Gastroesophageal sphincter (tissue), 4 donors: Measurements from ENCODE around the gene REPIN1. TPM values are rescaled to one million over a fixed set of nuclear protein-coding genes. Genes with fewer than 3 reads are reported as not detected.

Experiments
- ATAC-seq: fragments of 150-250 bp; one replicate; pipeline ENCODE4 v1.9.1; 2016; ENCODE audit warnings: mild to moderate bottlenecking, moderate library complexity
- H3K27ac ChIP-seq, 4 donors: fragments of 200-600 bp; sonication (generic) in 3 of 4; 1 replicate in 3 of 4; 2 replicates in 1 of 4; pipeline ENCODE4 v1.5.1; 2016 to 2019
- H3K27me3 ChIP-seq: fragments of 200-600 bp; sonication (generic); one replicate; pipeline ENCODE4 v1.5.1; 2019
- H3K36me3 ChIP-seq, 2 donors: fragments of 200-600 bp; sonication (generic); one replicate each; pipeline ENCODE4 v1.5.1; 2019; ENCODE audit warnings: control low read depth in 1 of 2
- H3K4me1 ChIP-seq, 3 donors: fragments of 200-600 bp; sonication (generic); 1 replicate in 2 of 3; 2 replicates in 1 of 3; pipeline ENCODE4 v1.5.1; 2016 to 2019; ENCODE audit warnings: control low read depth in 2 of 3
- H3K4me3 ChIP-seq, 2 donors: fragments of 200-600 bp; sonication (generic); one replicate each; pipeline ENCODE4 v1.5.1; 2019; ENCODE audit warnings: mild to moderate bottlenecking in 1 of 2, moderate library complexity in 1 of 2
- H3K9me3 ChIP-seq, 3 donors: fragments of 200-600 bp; sonication (generic); one replicate each; pipeline ENCODE4 v1.5.1; 2017 to 2019; ENCODE audit warnings: control low read depth in 2 of 3
- CTCF ChIP-seq, 4 experiments: fragments of 200-600 bp in 2 of 4; fragments of 450-650 bp in 2 of 4; sonication (generic) in 1 of 4; IDR thresholded peaks; one replicate each; pipeline ENCODE4 v1.5.1; 2017 to 2019; ENCODE audit warnings: antibody characterized with exemption in 4 of 4, mild to moderate bottlenecking in 2 of 4, moderate library complexity in 2 of 4
- EP300 ChIP-seq: sonication (generic); formaldehyde crosslinking; IDR thresholded peaks from one replicate; pipeline ENCODE4 v1.6.1; 2017; ENCODE audit warnings: antibody characterized with exemption, mild to moderate bottlenecking
- POLR2A ChIP-seq, 2 donors: fragments of 450-650 bp; IDR thresholded peaks; one replicate each; pipeline ENCODE4 v1.6.1; 2017; ENCODE audit warnings: antibody characterized with exemption in 2 of 2, mild to moderate bottlenecking in 2 of 2, moderate library complexity in 1 of 2
- POLR2AphosphoS5 ChIP-seq: sonication (generic); formaldehyde crosslinking; IDR thresholded peaks from one replicate; pipeline ENCODE4 v1.6.1; 2017; ENCODE audit warnings: antibody characterized with exemption
- WGBS, 2 donors: methylation state at CpG; one replicate each; pipeline ENCODE4 v1.1.5; 2018; ENCODE audit warnings: low coverage in 1 of 2; 5-methylcytosine and 5-hydroxymethylcytosine counted together
- total RNA-seq, 4 donors: library from RNA; depleted of rRNA; stranded (reverse); fragments of >200 nt; gene quantifications; one replicate each; pipeline ENCODE4 v1.1.0, GENCODE V29; 2016

The REPIN1 gene
- total RNA-seq, 4 donors from 2014 or later = 72.7 to 132 (median 102) TPM

GRCh38 chr7:150365673-150366398, 2.8 kb upstream of the REPIN1 start:
- TF ChIP-seq POLR2AphosphoS5 = no peak
- TF ChIP-seq CTCF (IDR thresholded peaks at IDR 0.05) = no peak
- TF ChIP-seq EP300 = no peak
- TF ChIP-seq POLR2A (IDR thresholded peaks at IDR 0.05) = no peak
- Histone ChIP-seq H3K9me3 (no peaks in the 10 kb centered on the region), H3K36me3 (peaks cover 0 to 8% of the 10 kb centered on the region in 2 donors), H3K27ac (no peak overlapping the region), H3K4me3 (no peak overlapping the region), H3K27me3 (no peaks in the 10 kb centered on the region), H3K4me1 (peaks cover 0 to 40% (median 14%) of the 10 kb centered on the region in 3 donors)
- WGBS, 2 donors = 70 to 88% methylated on average over 2 of the region's 5 CpGs
- no peak for ATAC-seq

GRCh38 chr7:150367677-150368095, 936 bp upstream of the REPIN1 start:
- Histone ChIP-seq H3K9me3 (no peaks in the 10 kb centered on the region), H3K27me3 (no peaks in the 10 kb centered on the region), H3K36me3 (peaks cover 0 to 27% of the 10 kb centered on the region in 2 donors), H3K4me1 (peaks cover 0 to 43% (median 16%) of the 10 kb centered on the region in 3 donors), H3K27ac (peak overlapping the region; percentile 76 to 95 (median 93)), H3K4me3 (peak overlapping the region; percentile 73 to 75)
- TF ChIP-seq CTCF (IDR thresholded peaks at IDR 0.05) (no peak), POLR2AphosphoS5 (peak; percentile 12)
- ATAC-seq = no peak
- 38 to 55% methylated on average over 7 to 8 of the region's 8 CpGs for WGBS, 2 donors

GRCh38 chr7:150368884-150369747, 494 bp downstream of the REPIN1 start:
- Histone ChIP-seq H3K27ac (peak overlapping the region; percentile 76 to 95 (median 93)), H3K36me3 (peaks cover 0 to 41% of the 10 kb centered on the region in 2 donors), H3K4me1 (peaks cover 0 to 57% (median 16%) of the 10 kb centered on the region in 3 donors), H3K9me3 (no peaks in the 10 kb centered on the region), H3K27me3 (no peaks in the 10 kb centered on the region), H3K4me3 (peak overlapping the region; percentile 73 to 75)
- WGBS, 2 donors = 0 to 8% methylated on average over 4 to 15 of the region's 58 CpGs
- ATAC-seq = peak; percentile 70
- TF ChIP-seq POLR2AphosphoS5 (peak; percentile 57), POLR2A (IDR thresholded peaks at IDR 0.05) (peak in 1 of 2 donors; percentile 45), CTCF (IDR thresholded peaks at IDR 0.05) (no peak), EP300 (no peak)

- Histone ChIP-seq H3K4me1 (peaks cover 0 to 59% (median 16%) of the 10 kb centered on the region in 3 donors), H3K4me3 (peak overlapping the region; percentile 73 to 75), H3K9me3 (no peaks in the 10 kb centered on the region), H3K27me3 (no peaks in the 10 kb centered on the region), H3K27ac (peak overlapping the region in 3 of 4 donors; percentile 92 to 95 (median 94)), H3K36me3 (peaks cover 0 to 48% of the 10 kb centered on the region in 2 donors)
- no peak for ATAC-seq
- TF ChIP-seq CTCF (IDR thresholded peaks at IDR 0.05) = no peak
- no peak for TF ChIP-seq POLR2A (IDR thresholded peaks at IDR 0.05)
- TF ChIP-seq POLR2AphosphoS5 = no peak
- no peak for TF ChIP-seq EP300
- 64% methylated on average over 5 of the region's 23 CpGs; no CpG with 5 or more reads in 1 of the 2 donors for WGBS, 2 donors
Measured at GRCh38 chr7:150369748-150370501, 1.3 kb downstream of the REPIN1 start.
